Midbrain (tissue), 1 donor: ENCODE data around the gene GFRAL.
"Not testable (repeated sequence)": the region's sequence is repeated elsewhere in the genome, so short reads cannot be mapped to it uniquely, and the experiment has no call there.

Source experiments
- DNase-seq: peaks from one replicate; lab custom pipeline; 2025; lab: John Stamatoyannopoulos, UW

The GFRAL gene

GRCh38 chr6:55327169-55327568, at the start of gene GFRAL:
GFRAL (plus strand) TSS chr6:55327469; CDS start chr6:55327555, 86 bp downstream.
- no peak for DNase-seq

DNA sequence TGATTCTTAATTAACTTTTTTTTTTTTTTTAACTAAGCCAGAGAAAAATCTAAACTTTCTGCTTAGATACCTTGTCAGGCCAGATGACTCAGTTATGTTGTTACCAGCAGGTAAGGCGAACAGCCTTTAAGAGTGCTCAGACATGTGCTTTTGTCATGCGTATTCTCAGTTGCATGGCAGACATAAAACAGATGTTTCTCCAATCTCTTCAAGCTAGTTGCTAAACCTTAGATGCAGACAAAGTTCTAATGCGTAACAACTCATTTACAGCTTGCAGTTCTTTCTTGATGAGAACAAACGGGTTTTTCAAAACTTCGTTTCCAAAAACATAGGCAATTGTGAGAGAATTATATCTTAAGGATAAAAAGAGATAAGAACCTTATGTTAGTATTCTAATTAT, 49.6 kb upstream of the GFRAL start:
- no peak for DNase-seq

GRCh38 chr6:55281215-55281614, 46.1 kb upstream of the GFRAL start:
- DNase-seq = no peak

GRCh38 chr6:55282115-55282514, 45.2 kb upstream of the GFRAL start:
- DNase-seq = no peak

- DNase-seq = no peak
Observed at GRCh38 chr6:55286824-55287223, 40.4 kb upstream of the GFRAL start.

DNA sequence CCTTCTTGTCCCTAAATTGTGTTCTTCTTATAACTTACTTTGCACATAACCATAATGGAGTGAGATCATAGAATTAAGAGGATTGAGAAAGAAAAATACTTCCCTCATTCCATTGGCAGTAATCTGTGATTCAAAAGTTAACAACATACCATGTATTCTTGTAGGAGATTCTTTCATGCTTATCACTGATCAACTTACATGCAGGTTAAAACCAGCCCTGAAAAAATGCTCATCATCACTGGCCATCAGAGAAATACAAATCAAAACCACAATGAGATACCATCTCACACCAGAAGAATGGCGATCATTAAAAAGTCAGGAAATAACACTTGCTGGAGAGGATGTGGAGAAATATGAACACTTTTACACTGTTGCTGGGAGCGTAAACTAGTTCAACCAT, 36.5 kb upstream of the GFRAL start:
- DNase-seq = no peak

DNA sequence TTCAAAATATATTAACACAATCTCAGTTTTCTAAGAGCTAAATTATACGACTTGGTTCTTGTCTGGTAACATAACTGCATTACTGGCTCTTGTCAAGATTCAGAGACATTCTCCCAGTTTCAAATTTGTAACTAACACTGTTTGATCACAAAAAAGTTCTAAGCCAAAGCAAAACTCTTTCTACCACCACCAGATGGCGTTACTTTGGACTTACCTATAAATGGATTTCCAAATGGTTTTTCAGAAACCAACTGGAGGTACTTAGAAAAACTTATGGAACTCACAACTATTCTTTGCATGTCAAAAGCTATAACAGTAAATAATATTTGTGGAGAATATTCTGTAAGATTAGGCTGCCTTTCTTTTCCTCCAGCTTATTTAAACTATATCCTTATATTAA, 34.2 kb upstream of the GFRAL start:
- no peak for DNase-seq

DNA sequence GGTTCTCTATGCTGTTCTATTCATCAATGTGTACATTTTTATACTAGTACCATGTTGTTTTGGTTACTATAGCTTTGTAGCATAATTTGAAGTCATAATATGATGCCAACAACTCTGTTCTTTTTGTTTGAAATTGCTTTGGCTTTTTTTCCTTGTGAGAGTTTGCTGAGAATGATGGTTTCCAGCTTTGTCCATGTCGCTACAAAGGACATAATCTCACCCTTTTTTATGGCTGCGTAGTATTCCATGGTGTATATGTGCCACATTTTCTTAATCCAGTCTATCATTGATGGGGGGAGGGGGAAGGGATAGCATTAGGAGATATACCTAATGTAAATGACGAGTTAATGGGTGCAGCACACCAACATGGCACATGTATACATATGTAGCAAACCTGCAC, 30.1 kb upstream of the GFRAL start:
- DNase-seq = not testable (repeated sequence)

DNA sequence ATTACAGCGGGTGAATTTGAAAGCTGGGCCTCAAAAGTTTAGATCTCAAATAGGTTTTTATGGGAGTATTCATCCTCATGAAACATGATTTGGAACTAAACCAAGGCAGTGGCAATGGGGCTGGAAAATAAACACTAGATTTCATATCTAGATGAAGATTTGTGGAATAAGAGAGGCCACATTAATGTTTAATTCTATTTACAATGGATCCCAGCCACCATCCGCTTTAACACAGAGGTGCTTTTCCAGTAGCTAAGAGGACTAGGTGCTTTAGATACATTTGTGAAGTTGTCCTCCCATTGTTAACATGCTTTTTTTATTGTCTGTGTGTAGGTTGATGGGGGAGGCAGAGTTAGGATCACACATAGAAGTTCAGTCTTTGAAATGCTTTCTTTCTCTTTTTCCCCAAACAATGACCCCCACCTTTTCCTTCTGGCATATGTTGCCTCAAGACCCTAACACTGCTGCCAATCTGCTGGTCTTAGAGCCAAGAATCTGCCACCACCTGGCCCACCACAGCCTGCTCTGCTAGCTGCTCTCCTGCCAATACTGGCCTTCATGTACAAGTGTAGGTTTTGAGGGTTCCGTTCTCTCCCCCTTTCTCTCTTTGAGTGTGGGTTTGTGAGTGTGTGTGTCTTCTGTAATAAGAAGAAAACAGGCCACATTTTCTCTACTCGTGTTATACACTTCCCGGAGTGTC, 27.8 kb upstream of the GFRAL start:
- no peak for DNase-seq

- no peak for DNase-seq
Observed at GRCh38 chr6:55304747-55305146, 22.5 kb upstream of the GFRAL start.

GRCh38 chr6:55319961-55320695, 7.1 kb upstream of the GFRAL start:
- DNase-seq = no peak

GRCh38 chr6:55320696-55321086, 6.6 kb upstream of the GFRAL start:
- DNase-seq = no peak

DNA sequence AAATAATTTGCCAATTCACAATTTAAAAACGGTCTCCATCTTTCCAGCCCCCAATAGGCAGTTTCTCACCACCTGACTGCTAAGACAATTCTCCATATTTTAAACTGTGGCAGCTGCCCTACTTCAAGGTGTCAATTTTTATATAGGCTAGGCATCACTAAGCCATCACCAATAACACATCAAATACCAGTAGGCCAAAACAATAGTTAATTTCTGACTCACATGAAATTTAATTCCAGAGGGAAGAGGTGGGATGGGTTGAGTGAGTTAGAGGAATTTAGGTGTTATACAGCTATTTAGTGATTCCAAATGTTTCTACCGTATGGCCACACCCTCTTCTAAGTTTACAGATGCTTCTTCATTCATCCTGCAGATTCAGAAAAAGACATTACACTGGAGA, 49.9 kb downstream of the GFRAL start:
- DNase-seq = no peak

GRCh38 chr6:55379471-55379870, 52.2 kb downstream of the GFRAL start:
- no peak for DNase-seq

GRCh38 chr6:55379895-55380294, 52.6 kb downstream of the GFRAL start:
- no peak for DNase-seq

GRCh38 chr6:55388211-55388610, 60.9 kb downstream of the GFRAL start:
- no peak for DNase-seq

DNA sequence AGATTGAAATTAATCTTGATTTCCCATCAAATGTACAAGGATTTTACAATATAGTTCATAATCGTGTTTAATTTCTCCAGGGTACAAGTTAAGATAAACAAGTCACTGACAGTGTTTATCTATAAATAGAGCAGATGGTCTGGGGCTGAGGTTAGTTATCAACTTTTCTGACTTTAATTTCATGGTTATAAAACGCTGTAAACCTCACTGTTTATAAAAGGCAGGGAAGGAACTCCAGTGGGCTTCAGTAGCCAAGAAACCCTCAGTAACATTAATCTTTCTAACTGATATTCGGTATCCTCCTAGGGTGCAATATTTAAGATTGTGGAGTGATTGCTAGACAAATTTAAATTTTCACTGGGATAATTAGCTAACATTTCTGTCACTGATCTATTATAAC, 68.6 kb downstream of the GFRAL start:
- no peak for DNase-seq

DNA sequence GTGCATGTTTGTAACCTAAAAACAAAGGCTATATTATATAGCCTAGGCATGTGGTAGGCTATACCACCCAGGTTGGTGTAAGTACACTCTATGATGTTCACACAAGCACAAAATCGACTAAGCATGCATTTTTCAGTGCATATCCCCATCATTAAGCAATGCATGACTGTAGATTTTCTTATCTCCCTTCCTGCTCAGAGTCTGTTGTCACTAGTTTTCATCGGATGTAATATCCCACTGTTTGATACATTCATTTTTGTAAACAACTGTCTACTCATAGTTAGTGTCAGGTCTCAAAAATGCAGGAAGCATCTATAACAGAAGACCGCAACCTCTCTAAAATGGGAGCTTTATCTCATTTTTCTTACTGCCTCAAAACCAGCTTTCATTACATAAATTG, 70.7 kb downstream of the GFRAL start:
- DNase-seq = no peak

GRCh38 chr6:55399351-55399750, 72.1 kb downstream of the GFRAL start:
- no peak for DNase-seq

DNA sequence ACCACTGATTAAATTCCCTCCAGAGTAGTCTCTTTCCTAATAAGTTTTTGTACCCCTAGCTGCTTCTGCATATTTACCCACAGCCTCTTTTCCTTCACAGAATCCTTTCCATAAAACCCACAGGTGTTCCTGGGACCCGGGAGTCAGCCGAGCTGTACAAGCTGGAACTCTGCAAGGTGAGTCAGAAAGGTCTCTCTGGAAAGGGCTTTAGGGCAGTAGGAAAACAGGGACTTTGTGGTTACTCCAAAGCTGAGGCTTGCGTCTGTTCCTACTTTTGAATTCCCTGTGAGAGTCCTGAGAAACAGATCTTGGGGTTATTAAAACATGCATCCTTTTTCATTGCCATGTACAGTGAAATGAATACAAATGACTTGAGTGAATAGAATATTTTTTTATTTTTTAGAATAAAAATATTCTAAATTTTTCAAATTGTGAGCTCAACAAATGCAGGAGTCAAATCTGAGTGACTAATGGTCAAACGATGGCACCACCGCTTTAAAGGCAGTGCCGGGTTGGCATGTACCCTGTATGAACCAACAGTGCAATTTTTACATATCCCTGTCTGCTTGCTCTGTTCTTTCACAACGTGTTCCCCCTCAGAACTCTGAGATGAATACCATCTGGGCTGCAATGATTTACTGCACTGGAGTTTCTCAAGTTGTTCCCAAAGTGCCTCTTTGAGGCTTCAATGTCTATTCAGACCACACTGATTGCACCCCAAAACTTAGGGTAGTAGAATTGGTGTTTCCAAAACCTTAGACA, 78.4 kb downstream of the GFRAL start:
- DNase-seq = no peak

GRCh38 chr6:55410674-55411073, 83.4 kb downstream of the GFRAL start:
- no peak for DNase-seq

GRCh38 chr6:55423933-55424332, 96.7 kb downstream of the GFRAL start:
- no peak for DNase-seq
